ENCODE measurements around the gene ASRGL1.

DNA sequence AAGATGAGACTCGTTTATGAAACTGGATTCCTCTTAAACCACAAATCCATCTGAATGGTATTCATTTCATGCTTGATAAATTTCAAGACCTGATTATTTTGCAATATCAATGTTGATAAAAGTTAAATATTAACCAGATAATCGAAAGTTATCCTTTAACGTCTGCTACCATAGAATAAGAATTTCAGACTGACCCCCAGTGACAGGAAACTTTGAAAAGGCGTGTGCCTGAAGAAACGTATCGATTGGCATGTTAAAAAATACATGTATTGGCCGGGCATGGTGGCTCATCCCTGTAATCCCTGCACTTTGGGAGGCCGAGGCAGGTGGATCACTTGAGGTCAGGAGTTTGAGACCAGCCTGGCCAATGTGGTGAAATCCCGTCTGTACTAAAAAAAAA, 95.4 kb downstream of the ASRGL1 start:
- TF ChIP-seq, protein P1, sequence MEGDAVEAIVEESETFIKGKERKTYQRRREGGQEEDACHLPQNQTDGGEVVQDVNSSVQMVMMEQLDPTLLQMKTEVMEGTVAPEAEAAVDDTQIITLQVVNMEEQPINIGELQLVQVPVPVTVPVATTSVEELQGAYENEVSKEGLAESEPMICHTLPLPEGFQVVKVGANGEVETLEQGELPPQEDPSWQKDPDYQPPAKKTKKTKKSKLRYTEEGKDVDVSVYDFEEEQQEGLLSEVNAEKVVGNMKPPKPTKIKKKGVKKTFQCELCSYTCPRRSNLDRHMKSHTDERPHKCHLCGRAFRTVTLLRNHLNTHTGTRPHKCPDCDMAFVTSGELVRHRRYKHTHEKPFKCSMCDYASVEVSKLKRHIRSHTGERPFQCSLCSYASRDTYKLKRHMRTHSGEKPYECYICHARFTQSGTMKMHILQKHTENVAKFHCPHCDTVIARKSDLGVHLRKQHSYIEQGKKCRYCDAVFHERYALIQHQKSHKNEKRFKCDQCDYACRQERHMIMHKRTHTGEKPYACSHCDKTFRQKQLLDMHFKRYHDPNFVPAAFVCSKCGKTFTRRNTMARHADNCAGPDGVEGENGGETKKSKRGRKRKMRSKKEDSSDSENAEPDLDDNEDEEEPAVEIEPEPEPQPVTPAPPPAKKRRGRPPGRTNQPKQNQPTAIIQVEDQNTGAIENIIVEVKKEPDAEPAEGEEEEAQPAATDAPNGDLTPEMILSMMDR (IDR thresholded peaks at IDR 0.05), result no peak
- TF ChIP-seq POLR2A (IDR thresholded peaks at IDR 0.05), result no peak
